HCT116 (cell line): ENCODE results near the gene PROX1. TPM values are rescaled to one million over a fixed set of nuclear protein-coding genes. Genes with fewer than 3 reads are reported as not detected.

ENCODE experiments used
- ATAC-seq: fragments of 200-7000 bp; cut with Tn5 transposase; 2 replicates; pipeline ENCODE4 v1.9.1; 2020; ENCODE audit warnings: mild to moderate bottlenecking, moderate library complexity
- BruUV-seq: library from RNA; stranded (reverse); fragments of 400-500 nt; replicated peaks from 2 replicates; lab custom pipeline; 2021; lab: Mats Ljungman, UMichigan
- CTCF ChIA-PET: fragments of 300-600 bp; sonication (Branson Sonifier 250); formaldehyde crosslinking; loops from one replicate; lab custom pipeline; 2021; ENCODE audit warnings: antibody characterized with exemption; lab: Charles Lee
- POLR2A ChIA-PET: fragments of 300-600, 350-600 bp; sonication (Branson Sonifier 250); formaldehyde crosslinking; loops from one replicate; lab custom pipeline; 2021; ENCODE audit warnings: antibody characterized with exemption; lab: Charles Lee
- RAD21 ChIA-PET, 2 experiments: fragments of 300-600 bp; sonication (Branson Sonifier 250); formaldehyde crosslinking; loops; one replicate each; lab custom pipeline; 2023; ENCODE audit warnings: low total read pairs in 2 of 2; ENCODE audit not compliant: uncharacterized antibody in 2 of 2, unreplicated experiment in 2 of 2, low non-redundant PET in 1 of 2; lab: Charles Lee
- DNase-seq: peaks from one replicate; pipeline ENCODE4 v3.0.0-alpha.2; 2010; ENCODE audit warnings: low read depth, low spot score
- H2AFZ ChIP-seq: fragments of 200-600 bp; shearing (Covaris generic), sonication (generic); 2 replicates; pipeline ENCODE4 v1.6.1; 2017; ENCODE audit warnings: low read depth, mixed run types, mixed read lengths, antibody characterized with exemption, low read length; ENCODE audit not compliant: poor library complexity, severe bottlenecking
- H3K27ac ChIP-seq: 2 replicates; pipeline ENCODE4 v1.5.1; 2012; ENCODE audit warnings: low read depth, low read length
- H3K27me3 ChIP-seq: fragments of 200-600 bp; sonication (generic); 2 replicates; pipeline ENCODE4 v1.6.1; 2016; ENCODE audit warnings: mixed run types, low read length, mixed read lengths; ENCODE audit not compliant: insufficient read depth
- H3K36me3 ChIP-seq, 2 experiments: fragments of 200-500 bp in 1 of 2; fragments of 200-600 bp in 1 of 2; sonication (Bioruptor generic) in 1 of 2; sonication (generic) in 1 of 2; 2 replicates each; pipeline versions ENCODE4 v1.5.1 to v1.6.1; 2014 to 2016; ENCODE audit warnings: low read length in 2 of 2, inconsistent platforms in 1 of 2, mixed read lengths in 1 of 2, mixed run types in 1 of 2; ENCODE audit not compliant: insufficient read depth in 2 of 2, control insufficient read depth in 1 of 2
- H3K4me1 ChIP-seq, 2 experiments: fragments of 200-600 bp in 1 of 2; sonication (generic) in 1 of 2; 2 replicates each; pipeline versions ENCODE4 v1.5.1 to v1.6.1; 2012 to 2017; ENCODE audit warnings: low read length in 2 of 2, inconsistent platforms in 1 of 2, mild to moderate bottlenecking in 1 of 2, mixed read lengths in 1 of 2, mixed run types in 1 of 2, moderate library complexity in 1 of 2; ENCODE audit not compliant: insufficient read depth in 2 of 2, control insufficient read depth in 1 of 2
- H3K4me2 ChIP-seq: fragments of 200-600 bp; sonication (generic); 2 replicates; pipeline ENCODE4 v1.6.1; 2017; ENCODE audit warnings: mixed run types, low read length, mixed read lengths
- H3K4me3 ChIP-seq, 2 experiments: fragments of 200-600 bp in 1 of 2; sonication (generic) in 1 of 2; replicated peaks in 1 of 2; 2 replicates each; pipeline ENCODE4 v1.5.1; 2011 to 2016; ENCODE audit warnings: low read length in 2 of 2, control low read depth in 1 of 2, low read depth in 1 of 2, mild to moderate bottlenecking in 1 of 2, mixed read lengths in 1 of 2, mixed run types in 1 of 2
- H3K79me2 ChIP-seq: fragments of 200-600 bp; sonication (generic); 2 replicates; pipeline ENCODE4 v1.6.1; 2017; ENCODE audit warnings: mild to moderate bottlenecking, mixed run types, low read length, moderate library complexity, mixed read lengths; ENCODE audit not compliant: insufficient read depth
- H3K9ac ChIP-seq: fragments of 200-600 bp; sonication (generic); 2 replicates; pipeline ENCODE4 v1.6.1; 2016; ENCODE audit warnings: low read length, mixed read lengths
- H3K9me2 ChIP-seq: fragments of 200-600 bp; sonication (generic), shearing (Covaris generic); 2 replicates; pipeline ENCODE4 v1.6.1; 2017; ENCODE audit warnings: mixed run types, mild to moderate bottlenecking, moderate library complexity; ENCODE audit not compliant: insufficient read depth
- H3K9me3 ChIP-seq, 2 experiments: fragments of 200-500 bp in 1 of 2; fragments of 200-600 bp in 1 of 2; sonication (Bioruptor generic) in 1 of 2; sonication (generic) in 1 of 2; 2 replicates each; pipeline ENCODE4 v1.6.1; 2014 to 2017; ENCODE audit warnings: low read length in 2 of 2, mixed read lengths in 2 of 2, inconsistent platforms in 1 of 2, low read depth in 1 of 2, mild to moderate bottlenecking in 1 of 2, mixed run types in 1 of 2, moderate library complexity in 1 of 2; ENCODE audit not compliant: control insufficient read depth in 1 of 2, insufficient read depth in 1 of 2
- H4K20me1 ChIP-seq: fragments of 200-600 bp; sonication (generic), shearing (Covaris generic); 2 replicates; pipeline ENCODE4 v1.6.1; 2017; ENCODE audit warnings: mixed run types, mild to moderate bottlenecking, moderate library complexity; ENCODE audit not compliant: insufficient read depth
- CEBPB ChIP-seq: IDR thresholded peaks from 2 replicates; pipeline ENCODE4 v1.6.1; 2012; ENCODE audit warnings: low read depth
- EGR1 ChIP-seq: IDR thresholded peaks from 2 replicates; pipeline ENCODE4 v1.6.1; 2012; ENCODE audit warnings: low read depth
- ELF1 ChIP-seq: IDR thresholded peaks from 2 replicates; pipeline ENCODE4 v1.6.1; 2012; ENCODE audit warnings: low read depth, borderline replicate concordance
- FOSL1 ChIP-seq: IDR thresholded peaks from 2 replicates; pipeline ENCODE4 v1.6.1; 2012; ENCODE audit warnings: low read depth
- MAX ChIP-seq: IDR thresholded peaks from 2 replicates; pipeline ENCODE4 v1.6.1; 2012
- POLR2A ChIP-seq: IDR thresholded peaks from 2 replicates; pipeline ENCODE4 v1.7.0; 2011; ENCODE audit warnings: borderline replicate concordance; ENCODE audit not compliant: insufficient read depth, insufficient read length; ENCODE audit errors: extremely low read depth
- REST ChIP-seq: IDR thresholded peaks from 2 replicates; pipeline ENCODE4 v1.6.1; 2012; ENCODE audit warnings: low read depth
- SIN3A ChIP-seq: IDR thresholded peaks from 2 replicates; pipeline ENCODE4 v1.6.1; 2012; ENCODE audit warnings: low read depth
- SP1 ChIP-seq: IDR thresholded peaks from 2 replicates; pipeline ENCODE4 v1.6.1; 2012; ENCODE audit warnings: low read depth
- SRF ChIP-seq: IDR thresholded peaks from 2 replicates; pipeline ENCODE4 v1.6.1; 2012; ENCODE audit warnings: low read depth
- YY1 ChIP-seq: IDR thresholded peaks from 2 replicates; pipeline ENCODE4 v1.6.1; 2011; ENCODE audit warnings: low read length, low read depth, moderate library complexity, mild to moderate bottlenecking; ENCODE audit not compliant: insufficient replicate concordance; ENCODE audit errors: extremely low read depth
- ZNF274 ChIP-seq: fragments of 200-500 bp; sonication (Bioruptor generic); IDR thresholded peaks from 2 replicates; pipeline ENCODE4 v1.6.1; 2014; ENCODE audit warnings: mild to moderate bottlenecking, low read depth, low read length, inconsistent platforms
- intact Hi-C: fragments of 100-400 bp; cut with micrococcal nuclease; formaldehyde crosslinking; loops from 2 replicates; pipeline ENCODE4 v1.10.0; 2022
- total RNA-seq: library from RNA; stranded (reverse); gene quantifications from one replicate; pipeline ENCODE4 v1.2.1, GENCODE V29; 2021; ENCODE audit not compliant: unreplicated experiment
- TF ChIP-seq, protein P1 (sequence below): IDR thresholded peaks from 2 replicates; pipeline ENCODE4 v1.6.1; 2011; ENCODE audit warnings: mild to moderate bottlenecking, low read length, moderate library complexity; ENCODE audit not compliant: insufficient replicate concordance; ENCODE audit errors: extremely low read depth

The PROX1 gene
- total RNA-seq, 1 experiment from 2014 or later = 0.22 TPM

DNA sequence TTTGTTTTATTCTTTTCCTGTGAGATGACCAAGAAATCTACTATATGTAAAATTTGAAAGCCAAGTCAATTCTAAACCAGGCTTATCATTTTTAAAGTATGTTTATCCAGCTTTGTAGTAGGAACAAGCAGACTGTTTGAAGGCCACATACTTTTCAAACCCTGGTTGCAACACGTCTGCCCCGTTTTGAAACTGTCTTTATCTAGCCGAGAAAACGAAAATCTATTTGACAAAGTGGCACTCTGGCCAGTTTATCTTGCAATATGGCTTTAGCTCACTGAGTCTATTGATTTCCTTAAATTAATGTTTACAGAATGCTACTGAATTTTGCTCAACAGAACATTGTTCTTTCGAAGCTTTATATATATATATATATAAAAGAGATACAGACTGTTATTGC lies 39.7 kb downstream of the PROX1 start:
- RAD21 ChIA-PET = no interaction called here
- H3K4me1 ChIP-seq = no peaks in the 10 kb centered on the region
- no peak overlapping the region for H3K4me2 ChIP-seq
- no peaks in the 10 kb centered on the region for H3K79me2 ChIP-seq
- DNase-seq = no peak
- H3K27me3 ChIP-seq = peaks cover 9% of the 10 kb centered on the region; the same call in 1 of the 2 replicates
- no peaks in the 10 kb centered on the region for H3K9me2 ChIP-seq
- no peak for TF ChIP-seq CEBPB
- no peak for TF ChIP-seq SRF
- TF ChIP-seq ELF1 = no peak
- TF ChIP-seq, protein P1, sequence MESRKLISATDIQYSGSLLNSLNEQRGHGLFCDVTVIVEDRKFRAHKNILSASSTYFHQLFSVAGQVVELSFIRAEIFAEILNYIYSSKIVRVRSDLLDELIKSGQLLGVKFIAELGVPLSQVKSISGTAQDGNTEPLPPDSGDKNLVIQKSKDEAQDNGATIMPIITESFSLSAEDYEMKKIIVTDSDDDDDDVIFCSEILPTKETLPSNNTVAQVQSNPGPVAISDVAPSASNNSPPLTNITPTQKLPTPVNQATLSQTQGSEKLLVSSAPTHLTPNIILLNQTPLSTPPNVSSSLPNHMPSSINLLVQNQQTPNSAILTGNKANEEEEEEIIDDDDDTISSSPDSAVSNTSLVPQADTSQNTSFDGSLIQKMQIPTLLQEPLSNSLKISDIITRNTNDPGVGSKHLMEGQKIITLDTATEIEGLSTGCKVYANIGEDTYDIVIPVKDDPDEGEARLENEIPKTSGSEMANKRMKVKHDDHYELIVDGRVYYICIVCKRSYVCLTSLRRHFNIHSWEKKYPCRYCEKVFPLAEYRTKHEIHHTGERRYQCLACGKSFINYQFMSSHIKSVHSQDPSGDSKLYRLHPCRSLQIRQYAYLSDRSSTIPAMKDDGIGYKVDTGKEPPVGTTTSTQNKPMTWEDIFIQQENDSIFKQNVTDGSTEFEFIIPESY = no peak
- TF ChIP-seq MAX = no peak
- no peak for TF ChIP-seq POLR2A
- TF ChIP-seq REST = no peak
- no peak for TF ChIP-seq EGR1
- no peak for TF ChIP-seq SIN3A
- no peak for TF ChIP-seq SP1
- TF ChIP-seq FOSL1 = no peak
- TF ChIP-seq ZNF274 = no peak
- TF ChIP-seq YY1 = no peak
- TF ChIP-seq, all 23 proteins: peak for 0
- BruUV-seq = no TSS peak
- intact Hi-C loops = no loop called here
- no peak for ATAC-seq
- Histone ChIP-seq H3K9ac (no peak overlapping the region), H3K36me3 (no peaks in the 10 kb centered on the region), H3K4me3 (no peak overlapping the region), H2AFZ (no peak overlapping the region), H3K9me3 (no peaks in the 10 kb centered on the region), H3K27ac (no peak overlapping the region), H4K20me1 (no peaks in the 10 kb centered on the region)
- ChIA-PET POLR2A (no interaction called here), CTCF (no interaction called here)
